Posterior vena cava (tissue), 2 donors: ENCODE data around the gene UTS2B. TPM values are rescaled to one million over a fixed set of nuclear protein-coding genes. Genes with fewer than 3 reads are reported as not detected.

Experiments used
- DNase-seq: peaks from one replicate; pipeline ENCODE4 v3.0.0-alpha.2; 2020; ENCODE audit warnings: low spot score
- intact Hi-C, 2 donors: fragments of 100-400 bp; cut with DNase I; formaldehyde crosslinking; loops; one replicate each; pipeline versions ENCODE4 v1.14.1 to v1.14.2; 2022 to 2023
- total RNA-seq, 2 donors: library from RNA; stranded (reverse); fragmentation: NEBNext Ultra II Directional; extraction: Animal tissue kit (Norgen Biotek cat#: 25700); gene quantifications; one replicate each; pipeline ENCODE4 v1.2.1, GENCODE V29; 2021
- donor health status: DM: yes; HTN: yes; CAD: no.
- donor health status: DM: yes; HTN: yes; CAD: no.

Gene UTS2B
- total RNA-seq, 2 donors from 2014 or later, result 0.24 to 0.37 TPM

- intact Hi-C loops, result no loop called here
- no peak for DNase-seq
These were observed 25.1 kb upstream of the UTS2B start for GRCh38 chr3:191355406-191355805.

- intact Hi-C loops, result no loop called here
- no peak for DNase-seq
These were observed 22.9 kb upstream of the UTS2B start for GRCh38 chr3:191353022-191353777.

GRCh38 chr3:191352014-191352413 lies 21.7 kb upstream of the UTS2B start:
- no peak for DNase-seq
- intact Hi-C loops, result no loop called here

- intact Hi-C loops, result no loop called here
These were observed 20.2 kb upstream of the UTS2B start for GRCh38 chr3:191350396-191351090.

GRCh38 chr3:191348098-191348497 lies 17.8 kb upstream of the UTS2B start:
- intact Hi-C loops, result no loop called here
- DNase-seq, result no peak

More at GRCh38 chr3:191350396-191351090, 20.2 kb upstream of the UTS2B start:
- DNase-seq, result no peak

- DNase-seq, result no peak
- intact Hi-C loops, result no loop called here
These were observed 16.9 kb upstream of the UTS2B start for GRCh38 chr3:191347228-191347627.

GRCh38 chr3:191345334-191345733 lies 15.0 kb upstream of the UTS2B start:
- intact Hi-C loops, result no loop called here
- DNase-seq, result no peak

GRCh38 chr3:191343913-191344312 lies 13.6 kb upstream of the UTS2B start:
- no peak for DNase-seq
- intact Hi-C loops, result no loop called here

- no peak for DNase-seq
- intact Hi-C loops, result no loop called here
These were observed 12.8 kb upstream of the UTS2B start for GRCh38 chr3:191343115-191343514.

GRCh38 chr3:191342411-191342810 lies 12.1 kb upstream of the UTS2B start:
- DNase-seq, result no peak
- intact Hi-C loops, result no loop called here

GRCh38 chr3:191342006-191342405 lies 11.7 kb upstream of the UTS2B start:
- intact Hi-C loops, result no loop called here
- DNase-seq, result no peak

GRCh38 chr3:191340966-191341365 lies 10.6 kb upstream of the UTS2B start:
- intact Hi-C loops, result no loop called here
- DNase-seq, result no peak

GRCh38 chr3:191340351-191340750 lies 10.0 kb upstream of the UTS2B start:
- intact Hi-C loops, result no loop called here
- no peak for DNase-seq

GRCh38 chr3:191339316-191339917 lies 9.1 kb upstream of the UTS2B start:
- intact Hi-C loops, result no loop called here
- DNase-seq, result no peak

GRCh38 chr3:191338177-191338488 lies 7.8 kb upstream of the UTS2B start:
- DNase-seq, result no peak
- intact Hi-C loops, result no loop called here

GRCh38 chr3:191336833-191337232 lies 6.5 kb upstream of the UTS2B start:
- intact Hi-C loops, result no loop called here
- no peak for DNase-seq

GRCh38 chr3:191334346-191334893 lies 4.1 kb upstream of the UTS2B start:
- intact Hi-C loops, result no loop called here
- no peak for DNase-seq

- intact Hi-C loops, result no loop called here
- DNase-seq, result no peak
These were observed 3.1 kb upstream of the UTS2B start for GRCh38 chr3:191333298-191333880.

GRCh38 chr3:191331388-191331787 lies 1.1 kb upstream of the UTS2B start:
- intact Hi-C loops, result no loop called here
- DNase-seq, result no peak

GRCh38 chr3:191330530-191331048 lies 263 bp upstream of the UTS2B start:
- intact Hi-C loops, result no loop called here
- DNase-seq, result no peak
